ENCODE results near the gene NAA40.

NAA40 gene

DNA sequence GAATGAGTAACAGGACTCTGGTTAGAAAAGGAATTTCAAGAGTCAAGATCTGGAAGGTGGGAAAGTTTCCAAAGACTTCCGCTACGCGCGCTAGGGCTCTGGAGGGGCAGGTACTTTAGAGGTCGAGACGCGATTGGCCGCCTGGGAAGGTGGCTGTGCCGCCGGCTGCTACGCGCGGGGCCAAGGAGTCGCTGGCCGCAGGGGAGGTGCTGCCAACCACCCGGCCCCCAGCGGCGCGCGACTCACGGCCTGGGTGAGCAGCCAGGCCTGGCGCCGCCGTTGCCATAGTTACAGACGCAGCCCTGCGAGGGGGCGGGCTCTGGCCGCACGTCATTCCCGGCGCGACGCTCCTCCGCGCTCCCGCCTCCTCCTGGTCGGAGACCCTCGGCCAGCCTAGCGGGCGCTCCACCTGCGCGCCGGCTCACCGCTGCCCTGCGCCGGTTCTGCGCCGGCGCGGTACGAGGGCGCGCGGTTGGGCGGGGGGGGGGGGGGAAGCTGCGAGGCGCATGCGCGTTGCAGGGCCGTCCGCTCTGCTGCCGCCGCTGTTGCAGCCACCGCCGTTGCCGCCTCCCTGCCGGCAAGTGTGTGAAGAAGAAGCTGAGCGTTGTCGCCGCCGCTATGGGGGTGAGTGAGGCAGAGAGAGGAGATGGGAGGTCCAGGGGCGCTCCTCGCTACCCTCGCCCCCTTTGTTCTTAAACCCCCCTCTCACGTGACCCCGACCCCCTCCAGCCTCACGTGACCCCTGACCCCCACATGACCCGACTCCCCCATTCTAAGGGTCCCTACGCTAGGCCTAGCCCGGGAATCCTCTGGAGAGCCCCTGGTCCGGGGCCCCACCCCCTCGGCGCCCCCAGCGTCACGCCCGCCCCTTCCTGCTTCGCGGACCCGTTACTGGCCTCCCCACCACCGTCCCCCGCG is at the start of gene NAA40:
NAA40 (plus strand) TSS at position 524 of the 918 bp plus-strand sequence; CDS start at position 619, 95 bp downstream.
- Histone ChIP-seq H3K4me1 (ENCODE audit: control insufficient read depth, insufficient read depth, low read length) (no peaks in the 10 kb centered on the region), H3K4me3 (ENCODE audit: low read depth, low read length) (peak within 1 kb of the TSS; percentile 90), H3K27ac (ENCODE audit: extremely low read depth, low read depth, low read length) (peak within 1 kb of the TSS; percentile 57; the same call in 1 of the 2 replicates), H3K36me3 (ENCODE audit: control insufficient read depth in 2 of 2, insufficient read depth in 1 of 2, low read length in 2 of 2) (peaks cover 0 to 25% of the 10 kb centered on the region in 2 experiments; a peak in 1 of 3 replicates), H3K9me3 (ENCODE audit: control insufficient read depth, insufficient read depth, low read depth, low read length) (no peaks in the 10 kb centered on the region)
- CTCF ChIA-PET = interaction anchor here (0.7 to 0.9 kb wide), 2 partner anchors 21 to 103 kb away, joined by 3 read pairs; partner anchors contain the start of gene RCOR2
- POLR2A ChIA-PET = interaction anchor here (0.5 to 1.9 kb wide), 4 partner anchors 19 to 248 kb away, joined by 3 to 9 read pairs (median 5); no protein-coding TSS in a partner anchor
- TF ChIP-seq, protein P1, sequence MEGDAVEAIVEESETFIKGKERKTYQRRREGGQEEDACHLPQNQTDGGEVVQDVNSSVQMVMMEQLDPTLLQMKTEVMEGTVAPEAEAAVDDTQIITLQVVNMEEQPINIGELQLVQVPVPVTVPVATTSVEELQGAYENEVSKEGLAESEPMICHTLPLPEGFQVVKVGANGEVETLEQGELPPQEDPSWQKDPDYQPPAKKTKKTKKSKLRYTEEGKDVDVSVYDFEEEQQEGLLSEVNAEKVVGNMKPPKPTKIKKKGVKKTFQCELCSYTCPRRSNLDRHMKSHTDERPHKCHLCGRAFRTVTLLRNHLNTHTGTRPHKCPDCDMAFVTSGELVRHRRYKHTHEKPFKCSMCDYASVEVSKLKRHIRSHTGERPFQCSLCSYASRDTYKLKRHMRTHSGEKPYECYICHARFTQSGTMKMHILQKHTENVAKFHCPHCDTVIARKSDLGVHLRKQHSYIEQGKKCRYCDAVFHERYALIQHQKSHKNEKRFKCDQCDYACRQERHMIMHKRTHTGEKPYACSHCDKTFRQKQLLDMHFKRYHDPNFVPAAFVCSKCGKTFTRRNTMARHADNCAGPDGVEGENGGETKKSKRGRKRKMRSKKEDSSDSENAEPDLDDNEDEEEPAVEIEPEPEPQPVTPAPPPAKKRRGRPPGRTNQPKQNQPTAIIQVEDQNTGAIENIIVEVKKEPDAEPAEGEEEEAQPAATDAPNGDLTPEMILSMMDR (tag by site-specific recombination; IDR thresholded peaks at IDR 0.05) = peak; percentile 25; the same call in 1 of the 2 replicates
- TF ChIP-seq, protein P2, sequence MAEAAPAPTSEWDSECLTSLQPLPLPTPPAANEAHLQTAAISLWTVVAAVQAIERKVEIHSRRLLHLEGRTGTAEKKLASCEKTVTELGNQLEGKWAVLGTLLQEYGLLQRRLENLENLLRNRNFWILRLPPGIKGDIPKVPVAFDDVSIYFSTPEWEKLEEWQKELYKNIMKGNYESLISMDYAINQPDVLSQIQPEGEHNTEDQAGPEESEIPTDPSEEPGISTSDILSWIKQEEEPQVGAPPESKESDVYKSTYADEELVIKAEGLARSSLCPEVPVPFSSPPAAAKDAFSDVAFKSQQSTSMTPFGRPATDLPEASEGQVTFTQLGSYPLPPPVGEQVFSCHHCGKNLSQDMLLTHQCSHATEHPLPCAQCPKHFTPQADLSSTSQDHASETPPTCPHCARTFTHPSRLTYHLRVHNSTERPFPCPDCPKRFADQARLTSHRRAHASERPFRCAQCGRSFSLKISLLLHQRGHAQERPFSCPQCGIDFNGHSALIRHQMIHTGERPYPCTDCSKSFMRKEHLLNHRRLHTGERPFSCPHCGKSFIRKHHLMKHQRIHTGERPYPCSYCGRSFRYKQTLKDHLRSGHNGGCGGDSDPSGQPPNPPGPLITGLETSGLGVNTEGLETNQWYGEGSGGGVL (tag by site-specific recombination; IDR thresholded peaks at IDR 0.05) = peak; percentile 49
- TF ChIP-seq ZBTB20 (tag by site-specific recombination; IDR thresholded peaks at IDR 0.05) (no peak; the same call in 1 of the 2 replicates), ZNF394 (tag by site-specific recombination; IDR thresholded peaks at IDR 0.05; ENCODE audit: borderline replicate concordance) (peak; percentile 96), ZNF792 (tag by site-specific recombination; IDR thresholded peaks at IDR 0.05) (no peak), GLI4 (tag by site-specific recombination; IDR thresholded peaks at IDR 0.05) (no peak), HOXA7 (CRISPR knock-in tag; IDR thresholded peaks at IDR 0.05; ENCODE audit: borderline replicate concordance) (no peak), ZNF600 (tag by site-specific recombination; IDR thresholded peaks at IDR 0.05) (peak; percentile 85), SP3 (tag by site-specific recombination; IDR thresholded peaks at IDR 0.05) (peak; percentile 77), ZNF660 (tag by site-specific recombination; IDR thresholded peaks at IDR 0.05) (0 out of 2 replicates have a peak, but pooled peaks have one; percentile 8), ZFP3 (tag by site-specific recombination; IDR thresholded peaks at IDR 0.05; ENCODE audit: low read depth) (no peak), SP2 (tag by site-specific recombination; IDR thresholded peaks at IDR 0.05) (peak; percentile 89), KLF16 (tag by site-specific recombination; IDR thresholded peaks at IDR 0.05) (0 out of 2 replicates have a peak, but pooled peaks have one; percentile 11), ZIC2 (tag by site-specific recombination; IDR thresholded peaks at IDR 0.05) (peak; percentile 40), ZXDB (tag by site-specific recombination; IDR thresholded peaks at IDR 0.05) (peak; percentile 11), ZNF426 (tag by site-specific recombination; IDR thresholded peaks at IDR 0.05) (no peak)
- TF ChIP-seq, protein P3, sequence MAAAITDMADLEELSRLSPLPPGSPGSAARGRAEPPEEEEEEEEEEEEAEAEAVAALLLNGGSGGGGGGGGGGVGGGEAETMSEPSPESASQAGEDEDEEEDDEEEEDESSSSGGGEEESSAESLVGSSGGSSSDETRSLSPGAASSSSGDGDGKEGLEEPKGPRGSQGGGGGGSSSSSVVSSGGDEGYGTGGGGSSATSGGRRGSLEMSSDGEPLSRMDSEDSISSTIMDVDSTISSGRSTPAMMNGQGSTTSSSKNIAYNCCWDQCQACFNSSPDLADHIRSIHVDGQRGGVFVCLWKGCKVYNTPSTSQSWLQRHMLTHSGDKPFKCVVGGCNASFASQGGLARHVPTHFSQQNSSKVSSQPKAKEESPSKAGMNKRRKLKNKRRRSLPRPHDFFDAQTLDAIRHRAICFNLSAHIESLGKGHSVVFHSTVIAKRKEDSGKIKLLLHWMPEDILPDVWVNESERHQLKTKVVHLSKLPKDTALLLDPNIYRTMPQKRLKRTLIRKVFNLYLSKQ (tag by site-specific recombination; IDR thresholded peaks at IDR 0.05; ENCODE audit: borderline replicate concordance) = no peak
- TF ChIP-seq, protein P4, sequence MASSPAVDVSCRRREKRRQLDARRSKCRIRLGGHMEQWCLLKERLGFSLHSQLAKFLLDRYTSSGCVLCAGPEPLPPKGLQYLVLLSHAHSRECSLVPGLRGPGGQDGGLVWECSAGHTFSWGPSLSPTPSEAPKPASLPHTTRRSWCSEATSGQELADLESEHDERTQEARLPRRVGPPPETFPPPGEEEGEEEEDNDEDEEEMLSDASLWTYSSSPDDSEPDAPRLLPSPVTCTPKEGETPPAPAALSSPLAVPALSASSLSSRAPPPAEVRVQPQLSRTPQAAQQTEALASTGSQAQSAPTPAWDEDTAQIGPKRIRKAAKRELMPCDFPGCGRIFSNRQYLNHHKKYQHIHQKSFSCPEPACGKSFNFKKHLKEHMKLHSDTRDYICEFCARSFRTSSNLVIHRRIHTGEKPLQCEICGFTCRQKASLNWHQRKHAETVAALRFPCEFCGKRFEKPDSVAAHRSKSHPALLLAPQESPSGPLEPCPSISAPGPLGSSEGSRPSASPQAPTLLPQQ (tag by site-specific recombination; IDR thresholded peaks at IDR 0.05) = no peak
- TF ChIP-seq, protein P5, sequence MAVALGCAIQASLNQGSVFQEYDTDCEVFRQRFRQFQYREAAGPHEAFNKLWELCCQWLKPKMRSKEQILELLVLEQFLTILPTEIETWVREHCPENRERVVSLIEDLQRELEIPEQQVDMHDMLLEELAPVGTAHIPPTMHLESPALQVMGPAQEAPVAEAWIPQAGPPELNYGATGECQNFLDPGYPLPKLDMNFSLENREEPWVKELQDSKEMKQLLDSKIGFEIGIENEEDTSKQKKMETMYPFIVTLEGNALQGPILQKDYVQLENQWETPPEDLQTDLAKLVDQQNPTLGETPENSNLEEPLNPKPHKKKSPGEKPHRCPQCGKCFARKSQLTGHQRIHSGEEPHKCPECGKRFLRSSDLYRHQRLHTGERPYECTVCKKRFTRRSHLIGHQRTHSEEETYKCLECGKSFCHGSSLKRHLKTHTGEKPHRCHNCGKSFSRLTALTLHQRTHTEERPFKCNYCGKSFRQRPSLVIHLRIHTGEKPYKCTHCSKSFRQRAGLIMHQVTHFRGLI (tag by site-specific recombination; IDR thresholded peaks at IDR 0.05) = peak; percentile 72
- TF ChIP-seq, protein P6, sequence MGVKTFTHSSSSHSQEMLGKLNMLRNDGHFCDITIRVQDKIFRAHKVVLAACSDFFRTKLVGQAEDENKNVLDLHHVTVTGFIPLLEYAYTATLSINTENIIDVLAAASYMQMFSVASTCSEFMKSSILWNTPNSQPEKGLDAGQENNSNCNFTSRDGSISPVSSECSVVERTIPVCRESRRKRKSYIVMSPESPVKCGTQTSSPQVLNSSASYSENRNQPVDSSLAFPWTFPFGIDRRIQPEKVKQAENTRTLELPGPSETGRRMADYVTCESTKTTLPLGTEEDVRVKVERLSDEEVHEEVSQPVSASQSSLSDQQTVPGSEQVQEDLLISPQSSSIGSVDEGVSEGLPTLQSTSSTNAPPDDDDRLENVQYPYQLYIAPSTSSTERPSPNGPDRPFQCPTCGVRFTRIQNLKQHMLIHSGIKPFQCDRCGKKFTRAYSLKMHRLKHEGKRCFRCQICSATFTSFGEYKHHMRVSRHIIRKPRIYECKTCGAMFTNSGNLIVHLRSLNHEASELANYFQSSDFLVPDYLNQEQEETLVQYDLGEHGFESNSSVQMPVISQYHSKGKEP (tag by site-specific recombination; IDR thresholded peaks at IDR 0.05) = 0 out of 2 replicates have a peak, but pooled peaks have one; percentile 25
- TF ChIP-seq, protein P7, sequence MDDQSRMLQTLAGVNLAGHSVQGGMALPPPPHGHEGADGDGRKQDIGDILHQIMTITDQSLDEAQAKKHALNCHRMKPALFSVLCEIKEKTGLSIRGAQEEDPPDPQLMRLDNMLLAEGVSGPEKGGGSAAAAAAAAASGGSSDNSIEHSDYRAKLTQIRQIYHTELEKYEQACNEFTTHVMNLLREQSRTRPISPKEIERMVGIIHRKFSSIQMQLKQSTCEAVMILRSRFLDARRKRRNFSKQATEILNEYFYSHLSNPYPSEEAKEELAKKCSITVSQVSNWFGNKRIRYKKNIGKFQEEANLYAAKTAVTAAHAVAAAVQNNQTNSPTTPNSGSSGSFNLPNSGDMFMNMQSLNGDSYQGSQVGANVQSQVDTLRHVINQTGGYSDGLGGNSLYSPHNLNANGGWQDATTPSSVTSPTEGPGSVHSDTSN (CRISPR knock-in tag; IDR thresholded peaks at IDR 0.05) = peak; percentile 81
- TF ChIP-seq, protein P8, sequence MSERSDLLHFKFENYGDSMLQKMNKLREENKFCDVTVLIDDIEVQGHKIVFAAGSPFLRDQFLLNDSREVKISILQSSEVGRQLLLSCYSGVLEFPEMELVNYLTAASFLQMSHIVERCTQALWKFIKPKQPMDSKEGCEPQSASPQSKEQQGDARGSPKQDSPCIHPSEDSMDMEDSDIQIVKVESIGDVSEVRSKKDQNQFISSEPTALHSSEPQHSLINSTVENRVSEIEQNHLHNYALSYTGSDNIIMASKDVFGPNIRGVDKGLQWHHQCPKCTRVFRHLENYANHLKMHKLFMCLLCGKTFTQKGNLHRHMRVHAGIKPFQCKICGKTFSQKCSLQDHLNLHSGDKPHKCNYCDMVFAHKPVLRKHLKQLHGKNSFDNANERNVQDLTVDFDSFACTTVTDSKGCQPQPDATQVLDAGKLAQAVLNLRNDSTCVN (tag by site-specific recombination; optimal IDR thresholded peaks at IDR 0.05) = peak; percentile 89

All from HEK293 (cell line).